MM.1S (cell line): ENCODE measurements around the gene USP5.

Source experiments
- DNase-seq: peaks from one replicate; pipeline ENCODE4 v3.0.0-alpha.2; 2015
- H2AFZ ChIP-seq: fragments of 300-600 bp; sonication (generic); 2 replicates; pipeline ENCODE4 v1.6.0; 2016; ENCODE audit warnings: antibody characterized with exemption, low read length
- H3F3A ChIP-seq: fragments of 300-600 bp; sonication (generic); 2 replicates; pipeline ENCODE4 v1.6.1; 2016; ENCODE audit warnings: mild to moderate bottlenecking, antibody characterized with exemption, low read length, moderate library complexity, mixed read lengths; ENCODE audit not compliant: insufficient read depth
- H3K27ac ChIP-seq: fragments of 300-600 bp; sonication (generic); 2 replicates; pipeline ENCODE4 v1.5.1; 2016; ENCODE audit warnings: mild to moderate bottlenecking, low read length
- H3K27me3 ChIP-seq: fragments of 300-600 bp; sonication (generic); replicated peaks from 2 replicates; pipeline ENCODE4 v1.6.0; 2016; ENCODE audit warnings: low read length; ENCODE audit not compliant: insufficient read depth
- H3K36me3 ChIP-seq: fragments of 300-600 bp; sonication (generic); replicated peaks from 2 replicates; pipeline ENCODE4 v1.6.1; 2016; ENCODE audit warnings: mild to moderate bottlenecking, low read length, mixed read lengths; ENCODE audit not compliant: insufficient read depth
- H3K4me1 ChIP-seq: fragments of 300-600 bp; sonication (generic); 2 replicates; pipeline ENCODE4 v1.6.1; 2016; ENCODE audit warnings: low read length, mixed read lengths
- H3K4me2 ChIP-seq: fragments of 300-600 bp; sonication (generic); 2 replicates; pipeline ENCODE4 v1.6.0; 2016; ENCODE audit warnings: low read depth, low read length
- H3K4me3 ChIP-seq: fragments of 300-600 bp; sonication (generic); 2 replicates; pipeline ENCODE4 v1.5.1; 2016; ENCODE audit warnings: low read length, mixed read lengths
- H3K79me2 ChIP-seq: fragments of 300-600 bp; sonication (generic); 2 replicates; pipeline ENCODE4 v1.6.1; 2016; ENCODE audit warnings: mixed run types, low read length, mixed read lengths
- H3K9ac ChIP-seq: fragments of 300-600 bp; sonication (generic); 2 replicates; pipeline ENCODE4 v1.6.1; 2016; ENCODE audit warnings: low read length, mixed read lengths
- H3K9me2 ChIP-seq: fragments of 300-600 bp; sonication (generic); replicated peaks from 2 replicates; pipeline ENCODE4 v1.6.1; 2016; ENCODE audit warnings: mild to moderate bottlenecking, low read length, mixed read lengths; ENCODE audit not compliant: insufficient read depth
- H3K9me3 ChIP-seq: fragments of 300-600 bp; sonication (generic); replicated peaks from 2 replicates; pipeline ENCODE4 v1.6.1; 2016; ENCODE audit warnings: mild to moderate bottlenecking, low read length, mixed read lengths; ENCODE audit not compliant: insufficient read depth
- H4K20me1 ChIP-seq: fragments of 300-600 bp; sonication (generic); 2 replicates; pipeline ENCODE4 v1.6.1; 2016; ENCODE audit warnings: mild to moderate bottlenecking, low read length, moderate library complexity, mixed read lengths; ENCODE audit not compliant: insufficient read depth
- CTCF ChIP-seq: fragments of 300-600 bp; sonication (generic); IDR thresholded peaks from 2 replicates; pipeline ENCODE4 v1.5.1; 2016; ENCODE audit warnings: antibody characterized with exemption, low read length, mixed read lengths
- EZH2 ChIP-seq: fragments of 300-600 bp; sonication (generic); optimal IDR thresholded peaks from 2 replicates; pipeline ENCODE3; 2017; ENCODE audit warnings: low read depth, mild to moderate bottlenecking, antibody characterized with exemption, low read length, mixed read lengths
- EZH2phosphoT487 ChIP-seq: fragments of 300-600 bp; sonication (generic); IDR thresholded peaks from 2 replicates; pipeline ENCODE4 v1.6.1; 2018; ENCODE audit warnings: antibody characterized with exemption, low read length

USP5 gene

GRCh38 chr12:6846316-6846869, 5.6 kb upstream of the USP5 start:
- H3K9ac ChIP-seq = no peak overlapping the region
- H3K9me3 ChIP-seq = no peaks in the 10 kb centered on the region
- H4K20me1 ChIP-seq = no peaks in the 10 kb centered on the region
- H3K36me3 ChIP-seq = no peaks in the 10 kb centered on the region
- no peak overlapping the region for H3K4me3 ChIP-seq
- no peak for DNase-seq
- no peak overlapping the region for H3K27ac ChIP-seq
- H3K4me2 ChIP-seq = no peak overlapping the region
- H3F3A ChIP-seq = peaks cover 2% of the 10 kb centered on the region; the same call in 1 of the 2 replicates
- no peaks in the 10 kb centered on the region for H3K9me2 ChIP-seq
- H3K27me3 ChIP-seq = no peaks in the 10 kb centered on the region
- peaks cover 24% of the 10 kb centered on the region for H3K79me2 ChIP-seq
- H3K4me1 ChIP-seq = peaks cover 16% of the 10 kb centered on the region
- no peak overlapping the region for H2AFZ ChIP-seq
- TF ChIP-seq EZH2phosphoT487 (no peak), EZH2 (no peak), CTCF (no peak)

GRCh38 chr12:6847676-6848075, 4.3 kb upstream of the USP5 start:
- Histone ChIP-seq H3K79me2 (peaks cover 24% of the 10 kb centered on the region), H3K9me2 (no peaks in the 10 kb centered on the region), H3K4me2 (no peak overlapping the region), H3K9ac (no peak overlapping the region), H4K20me1 (no peaks in the 10 kb centered on the region), H3K4me3 (no peak overlapping the region), H2AFZ (no peak overlapping the region), H3K27ac (no peak overlapping the region), H3K9me3 (no peaks in the 10 kb centered on the region), H3F3A (peaks cover 6% of the 10 kb centered on the region; the same call in 1 of the 2 replicates), H3K36me3 (no peaks in the 10 kb centered on the region), H3K4me1 (peaks cover 16% of the 10 kb centered on the region), H3K27me3 (no peaks in the 10 kb centered on the region)
- TF ChIP-seq EZH2phosphoT487 (no peak), EZH2 (no peak), CTCF (no peak)
- DNase-seq = no peak

- peaks cover 28% of the 10 kb centered on the region for H3K4me1 ChIP-seq
- no peaks in the 10 kb centered on the region for H3K27me3 ChIP-seq
- H4K20me1 ChIP-seq = no peaks in the 10 kb centered on the region
- no peak overlapping the region for H3K4me3 ChIP-seq
- TF ChIP-seq EZH2 (no peak), CTCF (no peak), EZH2phosphoT487 (no peak)
- H3K27ac ChIP-seq = no peak overlapping the region
- H3F3A ChIP-seq = peaks cover 10% of the 10 kb centered on the region
- no peak overlapping the region for H2AFZ ChIP-seq
- DNase-seq = no peak
- H3K36me3 ChIP-seq = no peaks in the 10 kb centered on the region
- H3K79me2 ChIP-seq = peaks cover 40% of the 10 kb centered on the region
- no peaks in the 10 kb centered on the region for H3K9me3 ChIP-seq
- H3K9me2 ChIP-seq = no peaks in the 10 kb centered on the region
- H3K4me2 ChIP-seq = peak overlapping the region; percentile 97; the same call in 1 of the 2 replicates
- peak overlapping the region; percentile 63; the same call in 1 of the 2 replicates for H3K9ac ChIP-seq
These were observed 2.5 kb upstream of the USP5 start for GRCh38 chr12:6849427-6849826.
